Measurements from ENCODE around the gene POGZ.
"Not testable (repeated sequence)": the region's sequence is repeated elsewhere in the genome, so short reads cannot be mapped to it uniquely, and the experiment has no call there.

POGZ gene

GRCh38 chr1:151411884-151412283, 47.4 kb downstream of the POGZ start:
- DNase-seq, result no peak

- no peak for DNase-seq
Measured at GRCh38 chr1:151408891-151409290, 50.4 kb downstream of the POGZ start.

GRCh38 chr1:151407304-151407703, 52.0 kb downstream of the POGZ start:
- no peak for DNase-seq

GRCh38 chr1:151406176-151406575, 53.1 kb downstream of the POGZ start:
- no peak for DNase-seq

GRCh38 chr1:151405187-151405951, 53.9 kb downstream of the POGZ start:
- DNase-seq, result no peak

- no peak for DNase-seq
Measured at GRCh38 chr1:151403612-151404011, 55.7 kb downstream of the POGZ start.

GRCh38 chr1:151402764-151403163, 56.5 kb downstream of the POGZ start:
- DNase-seq, result no peak

- no peak for DNase-seq
Measured at GRCh38 chr1:151401860-151402259, 57.4 kb downstream of the POGZ start.

GRCh38 chr1:151401125-151401788, 58.0 kb downstream of the POGZ start:
- DNase-seq, result no peak

- DNase-seq, result peak; percentile 95
Measured at GRCh38 chr1:151399324-151400171, 59.7 kb downstream of the POGZ start, which contains the start of gene PSMB4. Gene PSMB4, plus strand, starts transcription at chr1:151399573. Its CDS starts 15 bp downstream, at chr1:151399588.

GRCh38 chr1:151396265-151396664, 63.0 kb downstream of the POGZ start:
- not testable (repeated sequence) for DNase-seq

- DNase-seq, result no peak
Measured at GRCh38 chr1:151393583-151393982, 65.7 kb downstream of the POGZ start.

GRCh38 chr1:151391079-151391563, 68.2 kb downstream of the POGZ start:
- no peak for DNase-seq

- not testable (repeated sequence) for DNase-seq
Measured at GRCh38 chr1:151390221-151391078, 68.8 kb downstream of the POGZ start.

GRCh38 chr1:151386002-151386401, 73.3 kb downstream of the POGZ start:
- DNase-seq, result no peak

GRCh38 chr1:151384584-151384983, 74.7 kb downstream of the POGZ start:
- peak; percentile 55 for DNase-seq

- DNase-seq, result no peak
Measured at GRCh38 chr1:151377150-151377884, 82.0 kb downstream of the POGZ start.

- no peak for DNase-seq
Measured at GRCh38 chr1:151373196-151373595, 86.1 kb downstream of the POGZ start.

GRCh38 chr1:151372058-151372934, 87.0 kb downstream of the POGZ start, which contains the start of gene SELENBP1:
Gene SELENBP1, minus strand, starts transcription at chr1:151372705. Its CDS starts 64 bp downstream, at chr1:151372641.
- DNase-seq, result peak; percentile 73

- peak; percentile 80 for DNase-seq
Measured at GRCh38 chr1:151371370-151372057, 87.8 kb downstream of the POGZ start.

All from hematopoietic multipotent progenitor cell treated with erythropoietin and hydrocortisone succinate and interleukin-3 and kit ligand, for 8 days (in vitro differentiated cells).